GM12875 (cell line): ENCODE data around the gene DNAH8.

Experiments used
- H3K4me3 ChIP-seq: one replicate; pipeline ENCODE4 v1.5.1; 2011; ENCODE audit warnings: low read depth, low read length, control low read depth
- TF ChIP-seq, protein P1 (sequence below): IDR thresholded peaks from 2 replicates; pipeline ENCODE4 v1.5.1; 2011; ENCODE audit warnings: low read depth, mild to moderate bottlenecking, control low read depth, inconsistent platforms, low read length, moderate library complexity, borderline replicate concordance; ENCODE audit not compliant: insufficient read depth

The DNAH8 gene

DNA sequence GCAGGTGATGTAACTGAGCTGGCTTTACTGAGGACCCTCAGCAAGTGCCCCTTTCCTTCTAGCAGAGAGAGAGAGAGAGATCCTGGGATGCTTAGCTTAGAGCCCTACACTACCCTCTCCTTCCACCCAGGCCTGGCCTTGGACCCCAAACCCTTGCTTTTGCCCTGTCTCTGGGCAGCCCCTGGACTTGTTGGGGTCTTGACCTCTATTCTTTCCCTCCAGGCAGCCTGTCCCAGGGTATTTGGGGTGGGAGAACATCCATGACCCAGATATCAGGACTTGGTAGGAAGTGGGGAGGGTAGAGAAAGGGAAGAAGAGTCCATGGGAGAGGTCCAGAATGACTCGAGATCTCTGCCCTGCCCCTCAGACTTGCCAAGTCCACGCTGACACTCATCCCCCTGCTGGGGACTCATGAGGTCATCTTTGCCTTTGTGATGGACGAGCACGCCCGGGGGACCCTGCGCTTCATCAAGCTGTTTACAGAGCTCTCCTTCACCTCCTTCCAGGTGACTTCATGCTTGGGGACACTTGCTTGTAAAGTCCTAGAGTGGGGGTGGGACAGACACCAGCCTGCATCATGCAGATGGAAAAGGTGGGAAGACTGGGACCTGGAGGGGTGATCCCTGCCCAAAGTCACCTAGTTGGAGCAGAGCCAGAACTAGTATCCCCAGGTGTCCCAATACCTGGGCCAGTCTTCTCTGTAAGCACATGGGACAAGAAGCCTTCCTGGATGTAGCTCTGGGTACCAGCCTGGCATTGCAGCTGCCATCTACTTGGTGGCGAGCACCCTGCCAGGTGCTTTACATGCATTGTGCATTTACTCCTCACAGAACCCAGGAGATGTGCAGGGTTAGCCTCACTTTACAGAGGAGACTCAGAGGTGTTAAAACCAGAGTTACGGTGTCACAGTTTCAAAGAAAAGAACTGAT lies 364.4 kb downstream of the DNAH8 start:
- TF ChIP-seq, protein P1, sequence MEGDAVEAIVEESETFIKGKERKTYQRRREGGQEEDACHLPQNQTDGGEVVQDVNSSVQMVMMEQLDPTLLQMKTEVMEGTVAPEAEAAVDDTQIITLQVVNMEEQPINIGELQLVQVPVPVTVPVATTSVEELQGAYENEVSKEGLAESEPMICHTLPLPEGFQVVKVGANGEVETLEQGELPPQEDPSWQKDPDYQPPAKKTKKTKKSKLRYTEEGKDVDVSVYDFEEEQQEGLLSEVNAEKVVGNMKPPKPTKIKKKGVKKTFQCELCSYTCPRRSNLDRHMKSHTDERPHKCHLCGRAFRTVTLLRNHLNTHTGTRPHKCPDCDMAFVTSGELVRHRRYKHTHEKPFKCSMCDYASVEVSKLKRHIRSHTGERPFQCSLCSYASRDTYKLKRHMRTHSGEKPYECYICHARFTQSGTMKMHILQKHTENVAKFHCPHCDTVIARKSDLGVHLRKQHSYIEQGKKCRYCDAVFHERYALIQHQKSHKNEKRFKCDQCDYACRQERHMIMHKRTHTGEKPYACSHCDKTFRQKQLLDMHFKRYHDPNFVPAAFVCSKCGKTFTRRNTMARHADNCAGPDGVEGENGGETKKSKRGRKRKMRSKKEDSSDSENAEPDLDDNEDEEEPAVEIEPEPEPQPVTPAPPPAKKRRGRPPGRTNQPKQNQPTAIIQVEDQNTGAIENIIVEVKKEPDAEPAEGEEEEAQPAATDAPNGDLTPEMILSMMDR, result no peak
- H3K4me3 ChIP-seq, result no peak overlapping the region
